Spinal cord (tissue), 10 donors: ENCODE data around the gene RTN4R. TPM values are rescaled to one million over a fixed set of nuclear protein-coding genes. Genes with fewer than 3 reads are reported as not detected.
"Not testable (repeated sequence)": the region's sequence is repeated elsewhere in the genome, so short reads cannot be mapped to it uniquely, and the experiment has no call there.

Experiments
- DNase-seq, 6 donors: peaks; one replicate each; pipeline versions ENCODE4 v3.0.0 to v3.0.0-alpha.2; 2013 to 2015; ENCODE audit warnings: low spot score in 6 of 6, low read depth in 4 of 6
- H3K27ac ChIP-seq: one replicate; pipeline ENCODE4 v1.5.1; 2013; ENCODE audit warnings: low read depth, low read length, control low read depth
- H3K27me3 ChIP-seq: one replicate; pipeline ENCODE4 v1.6.1; 2013; ENCODE audit warnings: low read length; ENCODE audit not compliant: control insufficient read depth, insufficient read depth
- H3K36me3 ChIP-seq: one replicate; pipeline ENCODE4 v1.6.1; 2013; ENCODE audit warnings: low read length; ENCODE audit not compliant: control insufficient read depth, insufficient read depth
- H3K4me1 ChIP-seq: one replicate; pipeline ENCODE4 v1.6.1; 2013; ENCODE audit warnings: low read length; ENCODE audit not compliant: control insufficient read depth, insufficient read depth
- H3K4me3 ChIP-seq: one replicate; pipeline ENCODE4 v1.5.1; 2013; ENCODE audit warnings: low read depth, low read length, control low read depth
- H3K9me3 ChIP-seq: one replicate; pipeline ENCODE4 v1.6.1; 2013; ENCODE audit warnings: low read length; ENCODE audit not compliant: control insufficient read depth, insufficient read depth
- WGBS: methylation state at CpG from one replicate; pipeline ENCODE4 v1.1.5; 2013; ENCODE audit warnings: missing lambda C conversion rate; ENCODE audit not compliant: insufficient coverage; 5-methylcytosine and 5-hydroxymethylcytosine counted together
- polyA plus RNA-seq, 2 donors: library from polyadenylated mRNA; unstranded; fragments of 120-200 nt; gene quantifications; one replicate each; pipeline ENCODE4 v1.2.1, GENCODE V29; 2013; ENCODE audit not compliant: insufficient read length in 2 of 2
- total RNA-seq, 2 donors: library from RNA; depleted of rRNA in 1 of 2; stranded (reverse); fragments of 120-200 nt in 1 of 2; fragments of >200 nt in 1 of 2; gene quantifications; one replicate each; pipeline versions ENCODE4 v1.2.3 to v1.2.4, GENCODE V29; 2013 to 2014
- donor health status: healthy.

RTN4R gene
- total and polyA plus RNA-seq, 4 donors, result 5.4 to 25.9 (median 16.6) TPM

- not testable (repeated sequence) for H3K4me3 ChIP-seq, H3K27me3 ChIP-seq, H3K9me3 ChIP-seq, DNase-seq, H3K36me3 ChIP-seq, H3K27ac ChIP-seq
- WGBS, result 67% methylated on average over 3 of the region's 20 CpGs
- peaks cover 15% of the 10 kb centered on the region for H3K4me1 ChIP-seq
These were observed 18.8 kb upstream of the RTN4R start for GRCh38 chr22:20286784-20287423.

DNA sequence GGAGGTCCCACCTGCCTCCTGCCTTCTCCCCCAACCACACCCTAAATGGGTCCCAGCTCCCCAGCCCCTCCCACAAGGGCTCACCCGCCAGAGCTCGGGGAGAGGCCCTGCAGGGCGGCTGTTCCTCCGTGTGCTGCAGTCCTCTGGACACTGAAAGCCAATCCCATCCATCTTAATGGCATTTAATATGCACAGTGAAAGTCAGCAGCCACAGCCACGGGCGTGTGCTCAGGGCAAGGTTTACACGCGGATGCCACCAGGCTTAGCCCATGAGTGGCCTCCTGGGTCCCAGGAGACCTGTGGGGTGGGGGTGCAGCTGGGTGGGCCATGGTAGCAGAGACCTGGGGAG lies 18.2 kb upstream of the RTN4R start:
- WGBS, result 15% methylated on average over 7 of the region's 8 CpGs
- not testable (repeated sequence) for H3K9me3 ChIP-seq, H3K4me3 ChIP-seq, H3K27me3 ChIP-seq, DNase-seq, H3K36me3 ChIP-seq, H3K27ac ChIP-seq
- H3K4me1 ChIP-seq, result peaks cover 16% of the 10 kb centered on the region

DNA sequence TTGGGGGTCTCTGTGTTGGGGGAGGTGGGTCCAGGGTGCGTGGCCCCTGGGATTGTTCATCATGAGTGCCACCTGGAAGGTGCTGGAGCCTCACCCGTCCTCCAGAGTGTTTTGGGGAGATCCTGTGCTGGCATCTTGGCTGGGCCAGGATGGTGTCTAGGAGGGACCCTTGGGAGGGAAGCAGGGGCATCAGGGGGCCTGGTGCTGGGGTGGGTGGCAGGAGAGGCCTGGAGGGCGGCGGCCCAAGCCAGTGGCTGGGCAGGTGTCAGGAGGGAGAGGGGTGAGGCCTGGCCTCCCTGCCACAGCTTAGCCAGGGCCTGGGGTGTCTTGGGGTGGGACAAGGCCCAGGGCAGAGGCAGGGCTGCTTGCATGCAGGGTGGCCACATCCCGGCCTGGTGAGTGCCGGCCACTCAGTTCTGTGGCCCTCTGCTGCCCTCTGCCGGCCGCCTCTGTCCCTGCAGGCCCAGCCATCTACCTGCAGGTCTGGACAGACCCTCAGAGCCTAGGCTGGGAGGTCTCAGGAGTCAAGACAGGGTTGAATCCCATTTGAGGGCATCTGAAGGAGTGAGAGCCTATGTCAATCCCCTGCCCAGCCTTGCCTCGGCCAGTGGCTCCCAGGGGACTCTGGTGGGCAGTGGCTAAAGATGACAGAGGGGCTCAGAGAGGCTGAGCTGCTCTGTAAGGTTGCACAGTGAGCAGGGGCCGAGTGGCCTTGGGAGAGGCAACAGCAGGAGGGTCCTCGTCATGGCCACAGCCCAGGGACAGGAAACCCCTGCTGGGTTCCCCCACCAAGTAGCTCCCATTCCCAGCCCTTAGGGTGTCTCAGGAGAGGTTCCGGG lies 17.6 kb upstream of the RTN4R start:
- H3K27ac ChIP-seq, H3K36me3 ChIP-seq, H3K4me3 ChIP-seq, H3K9me3 ChIP-seq, H3K27me3 ChIP-seq: not testable (repeated sequence)
- 19% methylated on average over 7 of the region's 12 CpGs for WGBS
- H3K4me1 ChIP-seq, result peaks cover 22% of the 10 kb centered on the region
- DNase-seq, result peak in 2 of 6 donors; percentile 75 to 88

DNA sequence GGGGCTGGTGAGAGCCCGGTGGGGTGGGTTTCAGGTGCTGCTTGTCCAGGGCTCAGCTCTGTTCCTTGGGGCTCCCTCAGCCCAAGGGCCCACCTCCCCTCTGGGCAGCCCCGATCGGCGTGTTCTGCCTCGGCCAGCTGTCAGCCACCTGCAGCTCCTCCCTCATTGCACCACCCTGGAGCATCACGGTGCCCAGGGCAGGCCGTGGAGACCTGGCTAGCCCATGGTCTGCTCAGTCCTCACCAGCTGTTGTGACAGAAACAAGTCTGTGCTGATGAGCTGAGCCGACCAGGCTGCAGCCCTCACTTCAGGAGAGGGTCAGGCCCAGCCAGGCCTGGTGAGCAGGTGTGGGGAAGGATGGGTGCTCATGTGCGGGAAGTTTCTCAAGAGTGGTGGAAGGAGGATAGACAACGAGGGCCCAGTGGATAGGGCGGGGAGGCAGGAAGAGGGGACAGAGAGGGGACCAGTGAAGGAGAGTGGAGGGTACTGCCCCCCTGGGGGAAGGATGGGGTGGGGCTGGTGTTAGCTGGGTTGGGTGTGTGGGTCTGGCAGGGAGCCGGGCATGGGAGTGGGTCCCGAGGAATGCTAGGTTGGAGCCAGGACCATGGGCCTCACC lies 16.5 kb upstream of the RTN4R start:
- Histone ChIP-seq H3K9me3 (no peaks in the 10 kb centered on the region), H3K27ac (no peak overlapping the region), H3K36me3 (no peaks in the 10 kb centered on the region), H3K4me3 (no peak overlapping the region), H3K27me3 (no peaks in the 10 kb centered on the region), H3K4me1 (peaks cover 33% of the 10 kb centered on the region)
- 86% methylated on average over 12 of the region's 13 CpGs for WGBS
- no peak for DNase-seq

GRCh38 chr22:20283674-20284066 lies 15.6 kb upstream of the RTN4R start:
- Histone ChIP-seq H3K36me3 (no peaks in the 10 kb centered on the region), H3K27ac (no peak overlapping the region), H3K27me3 (no peaks in the 10 kb centered on the region), H3K4me3 (no peak overlapping the region), H3K9me3 (no peaks in the 10 kb centered on the region), H3K4me1 (peaks cover 34% of the 10 kb centered on the region)
- WGBS, result 40% methylated on average over 4 of the region's 5 CpGs
- DNase-seq, result peak in 1 of 6 donors; percentile 54

GRCh38 chr22:20282901-20283673 lies 15.0 kb upstream of the RTN4R start:
- 77% methylated on average over 13 of the region's 15 CpGs for WGBS
- H3K4me1 ChIP-seq, result peaks cover 34% of the 10 kb centered on the region
- H3K9me3 ChIP-seq, result no peaks in the 10 kb centered on the region
- H3K4me3 ChIP-seq, result no peak overlapping the region
- H3K27ac ChIP-seq, result no peak overlapping the region
- DNase-seq, result no peak
- no peaks in the 10 kb centered on the region for H3K27me3 ChIP-seq
- H3K36me3 ChIP-seq, result no peaks in the 10 kb centered on the region

GRCh38 chr22:20281891-20282290 lies 13.8 kb upstream of the RTN4R start:
- Histone ChIP-seq H3K9me3 (no peaks in the 10 kb centered on the region), H3K36me3 (no peaks in the 10 kb centered on the region), H3K27me3 (no peaks in the 10 kb centered on the region), H3K4me3 (no peak overlapping the region), H3K4me1 (peaks cover 34% of the 10 kb centered on the region), H3K27ac (no peak overlapping the region)
- 78% methylated on average over 10 of the region's 12 CpGs for WGBS
- no peak for DNase-seq

GRCh38 chr22:20281473-20281872 lies 13.4 kb upstream of the RTN4R start:
- DNase-seq, H3K9me3 ChIP-seq, H3K36me3 ChIP-seq, H3K27ac ChIP-seq, H3K4me3 ChIP-seq, H3K27me3 ChIP-seq: not testable (repeated sequence)
- 98% methylated on average over 3 of the region's 9 CpGs for WGBS
- H3K4me1 ChIP-seq, result peaks cover 34% of the 10 kb centered on the region

DNA sequence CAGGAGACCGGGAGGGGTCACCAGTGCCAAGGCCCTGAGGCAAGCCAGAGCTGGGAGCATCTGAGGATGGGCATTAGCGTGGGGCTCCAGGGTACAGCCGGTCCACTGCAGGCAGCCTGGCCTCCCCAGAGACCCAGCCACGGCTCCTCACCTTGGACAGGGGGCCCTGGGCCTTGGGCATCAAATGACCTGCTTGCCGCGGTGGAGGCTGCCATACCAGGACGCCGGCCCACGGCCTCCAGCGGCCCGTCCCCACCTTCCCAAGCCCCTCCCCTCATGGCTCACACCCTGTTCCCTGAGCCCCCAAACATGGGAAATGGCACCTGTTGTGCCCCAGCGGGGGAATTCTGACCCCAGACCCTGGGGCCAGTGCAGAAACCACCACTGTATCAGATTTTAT lies 12.7 kb upstream of the RTN4R start:
- Histone ChIP-seq H3K9me3 (no peaks in the 10 kb centered on the region), H3K4me3 (no peak overlapping the region), H3K4me1 (peaks cover 34% of the 10 kb centered on the region), H3K36me3 (no peaks in the 10 kb centered on the region), H3K27ac (no peak overlapping the region), H3K27me3 (no peaks in the 10 kb centered on the region)
- 71% methylated on average over 9 of the region's 12 CpGs for WGBS
- no peak for DNase-seq
